K562 (cell line): ENCODE measurements around the gene GALNT7. TPM values are rescaled to one million over a fixed set of nuclear protein-coding genes. Genes with fewer than 3 reads are reported as not detected.

ENCODE experiments used
- CBFA2T3 ChIP-seq: fragments of 450-650 bp; IDR thresholded peaks from 2 replicates; pipeline ENCODE4 v1.6.1; 2017
- DPF2 ChIP-seq: fragments of 450-650 bp; IDR thresholded peaks from 2 replicates; pipeline ENCODE4 v1.6.1; 2016
- EP300 ChIP-seq: IDR thresholded peaks from 2 replicates; pipeline ENCODE4 v1.6.1; 2012; ENCODE audit warnings: low read length, improper control_type of control experiment
- HEY1 ChIP-seq: fragments of 250-450 bp; sonication (Bioruptor Pico); IDR thresholded peaks from 2 replicates; pipeline ENCODE4 v1.5.0; 2020; ENCODE audit warnings: mild to moderate bottlenecking, moderate library complexity, borderline replicate concordance
- HMGN3 ChIP-seq: IDR thresholded peaks from 2 replicates; pipeline ENCODE4 v1.6.1; 2011; ENCODE audit warnings: borderline replicate concordance, low read depth, mild to moderate bottlenecking, mixed read lengths, low read length; ENCODE audit not compliant: insufficient read length; ENCODE audit errors: extremely low read depth
- HNRNPL ChIP-seq: fragments of 200-400 bp; formaldehyde crosslinking; IDR thresholded peaks from 2 replicates; pipeline ENCODE4 v1.6.1; 2017; ENCODE audit warnings: low read depth, mild to moderate bottlenecking, low read length
- KAT7 ChIP-seq: sonication (generic); formaldehyde crosslinking; IDR thresholded peaks from 2 replicates; pipeline ENCODE4 v1.8.0; 2022; ENCODE audit warnings: missing genetic modification reagents, mild to moderate bottlenecking, borderline replicate concordance
- MYBL2 ChIP-seq, 2 experiments: fragments of 450-650 bp in 1 of 2; sonication (generic) in 1 of 2; formaldehyde crosslinking in 1 of 2; IDR thresholded peaks; 2 replicates each; pipeline versions ENCODE4 v1.6.1 to v1.8.1; 2017 to 2022; ENCODE audit warnings: borderline replicate concordance in 1 of 2, inconsistent platforms in 1 of 2, low read depth in 1 of 2, mild to moderate bottlenecking in 1 of 2, missing genetic modification reagents in 1 of 2, moderate library complexity in 1 of 2
- POLR2AphosphoS5 ChIP-seq: IDR thresholded peaks from 2 replicates; pipeline ENCODE4 v1.6.1; 2011; ENCODE audit warnings: mild to moderate bottlenecking, low read depth, low read length, moderate library complexity; ENCODE audit not compliant: control insufficient read depth, insufficient read depth
- POLR2B ChIP-seq: fragments of 450-650 bp; IDR thresholded peaks from 2 replicates; pipeline ENCODE4 v1.6.1; 2018; ENCODE audit warnings: low read depth; ENCODE audit not compliant: partially characterized antibody
- PPARD ChIP-seq: fragments of 250-450 bp; sonication (Bioruptor Pico); IDR thresholded peaks from 2 replicates; pipeline ENCODE4 v1.8.0; 2022; ENCODE audit warnings: inconsistent platforms, mild to moderate bottlenecking, moderate library complexity
- SNRNP70 ChIP-seq: fragments of 200-400 bp; formaldehyde crosslinking; optimal IDR thresholded peaks from 2 replicates; pipeline ENCODE3; 2017; ENCODE audit warnings: low read depth, low read length
- TCF15 ChIP-seq: fragments of 250-450 bp; sonication (Bioruptor Pico); IDR thresholded peaks from 2 replicates; pipeline ENCODE4 v1.8.0; 2022; ENCODE audit warnings: moderate library complexity, mild to moderate bottlenecking, inconsistent platforms
- TGIF2 ChIP-seq: sonication (generic); formaldehyde crosslinking; IDR thresholded peaks from 2 replicates; pipeline ENCODE4 v1.8.1; 2022; ENCODE audit warnings: mild to moderate bottlenecking, missing genetic modification reagents, moderate library complexity
- XRCC3 ChIP-seq: fragments of 450-650 bp; IDR thresholded peaks from 2 replicates; pipeline ENCODE4 v1.6.1; 2017; ENCODE audit warnings: mild to moderate bottlenecking, moderate library complexity
- ZFP36 ChIP-seq: fragments of 150-350 bp; IDR thresholded peaks from 2 replicates; pipeline ENCODE4 v1.6.1; 2018; ENCODE audit warnings: low read length, low read depth; ENCODE audit not compliant: partially characterized antibody
- ZNF324 ChIP-seq: fragments of 250-450 bp; sonication (Bioruptor Pico); IDR thresholded peaks from 2 replicates; pipeline ENCODE4 v1.4.0; 2020; ENCODE audit warnings: mild to moderate bottlenecking
- ZNF407 ChIP-seq: fragments of 450-650 bp; IDR thresholded peaks from 2 replicates; pipeline ENCODE4 v1.6.1; 2016; ENCODE audit warnings: low read depth
- ZNF511 ChIP-seq: sonication (generic); formaldehyde crosslinking; IDR thresholded peaks from 2 replicates; pipeline ENCODE4 v1.8.0; 2022; ENCODE audit warnings: mild to moderate bottlenecking, missing genetic modification reagents
- ZNF695 ChIP-seq: fragments of 450-650 bp; formaldehyde crosslinking; IDR thresholded peaks from 2 replicates; pipeline ENCODE4 v1.4.0; 2020; ENCODE audit warnings: mild to moderate bottlenecking, moderate library complexity
- ZNF717 ChIP-seq: fragments of 250-450 bp; sonication (Bioruptor Pico); IDR thresholded peaks from 2 replicates; pipeline ENCODE4 v1.5.0; 2021
- ZNF780A ChIP-seq: fragments of 250-450 bp; sonication (Bioruptor Pico); IDR thresholded peaks from 2 replicates; pipeline ENCODE4 v1.5.0; 2021; ENCODE audit warnings: mild to moderate bottlenecking
- ZSCAN32 ChIP-seq: fragments of 450-650 bp; formaldehyde crosslinking; IDR thresholded peaks from 2 replicates; pipeline ENCODE4 v1.4.0; 2020; ENCODE audit warnings: mild to moderate bottlenecking, moderate library complexity
- polyA plus RNA-seq, 8 experiments: library from polyadenylated mRNA; depleted of rRNA in 4 of 8; stranded (reverse) in 5 of 8; unstranded in 3 of 8; fragments of >200 nt; fragmentation: Nextera tagmentation in 2 of 8; fragmentation: Illumina TruSeq in 1 of 8; extraction: Ambion mirVana in 2 of 8; extraction: Trizol in 1 of 8; gene quantifications; 2 replicates each; pipeline versions ENCODE4 v1.2.1 to v1.2.3, GENCODE V29; 2011 to 2014; ENCODE audit warnings: inconsistent platforms in 1 of 8, missing spikeins in 1 of 8
- total RNA-seq, 7 experiments: library from RNA; depleted of rRNA in 6 of 7; stranded (reverse); fragments of >200 nt in 6 of 7; fragmentation: Illumina TruSeq in 2 of 7; extraction: Trizol in 2 of 7; gene quantifications; 2 replicates each; pipeline versions ENCODE4 v1.2.1 to v1.2.3, GENCODE V29; 2011 to 2021; ENCODE audit warnings: low replicate concordance in 1 of 7

Gene GALNT7
- total and polyA plus RNA-seq, 9 of the 15 experiments (the other 6 are each of a cell fraction or from before 2014, with no cell fraction given): 16.7 to 38.7 (median 31.1) TPM

- TF ChIP-seq KAT7 (no peak), POLR2B (no peak), ZFP36 (peak; percentile 14), HNRNPL (no peak), HEY1 (CRISPR knock-in tag) (no peak), EP300 (peak; percentile 79), XRCC3 (no peak), MYBL2 (IDR thresholded peaks at IDR 0.05; ENCODE audit: low read depth) (no peak), MYBL2 (CRISPR knock-in tag; IDR thresholded peaks at IDR 0.05; ENCODE audit: borderline replicate concordance) (no peak), TGIF2 (no peak), HMGN3 (no peak), TCF15 (CRISPR knock-in tag) (no peak), ZNF324 (CRISPR knock-in tag) (no peak), ZNF780A (CRISPR knock-in tag) (no peak), POLR2AphosphoS5 (peak; percentile 52; the same call in 1 of the 2 replicates), ZNF511 (CRISPR knock-in tag) (no peak), PPARD (CRISPR knock-in tag) (no peak), CBFA2T3 (peak; percentile 89), ZNF407 (no peak), SNRNP70 (no peak), ZNF717 (CRISPR knock-in tag) (no peak), ZSCAN32 (CRISPR knock-in tag) (no peak), DPF2 (peak; percentile 90), ZNF695 (CRISPR knock-in tag) (no peak)
These were observed 120.7 kb downstream of the GALNT7 start (continued) for GRCh38 chr4:173289353-173289727.
